ENCODE results near the gene SAFB2. TPM values are rescaled to one million over a fixed set of nuclear protein-coding genes. Genes with fewer than 3 reads are reported as not detected.
A peak's percentile ranks its signal among the peaks of the same experiment; 100 is the strongest.

SAFB2 gene
- total RNA-seq, 4 donors from 2014 or later = 64.0 to 283 (median 124) TPM

GRCh38 chr19:5623397-5624017 is 931 bp upstream of the SAFB2 start:
- Histone ChIP-seq H3K36me3 (peaks cover 0 to 33% (median 9%) of the 10 kb centered on the region in 4 donors), H3K9me3 (no peaks in the 10 kb centered on the region), H3K4me1 (peaks cover 36 to 78% (median 59%) of the 10 kb centered on the region in 4 donors), H3K27ac (peak overlapping the region; percentile 95 to 100 (median 99)), H3K27me3 (no peaks in the 10 kb centered on the region), H3K4me3 (peak overlapping the region; percentile 87 to 99 (median 94))
- intact Hi-C loops (cut with DNase I; ENCODE audit: low total_unique reads) (no loop called here), in situ Hi-C loops (cut with MboI; ENCODE audit: low pct_ligation_motif_present in 1 of 4, low pct_unique_long_range_greater_than_20kb in 1 of 4, low sequenced_read_pairs in 3 of 4) (no loop called here)
- no peak for TF ChIP-seq CTCF (IDR thresholded peaks at IDR 0.05)
- no peak for TF ChIP-seq EP300 (IDR thresholded peaks at IDR 0.05; ENCODE audit: low read depth)
- no peak for TF ChIP-seq POLR2A (IDR thresholded peaks at IDR 0.05)
- TF ChIP-seq POLR2AphosphoS5 (IDR thresholded peaks at IDR 0.05) = no peak
- DNase-seq = peak; percentile 21
- WGBS, 2 donors (ENCODE audit: low coverage in 1 of 2) = 0% methylated on average over 8 to 48 of the region's 50 CpGs

- Histone ChIP-seq H3K4me3 (peak overlapping the region; percentile 87 to 99 (median 98)), H3K36me3 (peaks cover 0 to 21% (median 5%) of the 10 kb centered on the region in 4 donors), H3K27ac (peak overlapping the region; percentile 95 to 100 (median 99)), H3K27me3 (no peaks in the 10 kb centered on the region), H3K4me1 (peaks cover 29 to 65% (median 48%) of the 10 kb centered on the region in 4 donors), H3K9me3 (no peaks in the 10 kb centered on the region)
- in situ Hi-C loops (cut with MboI; ENCODE audit: low pct_ligation_motif_present in 1 of 4, low pct_unique_long_range_greater_than_20kb in 1 of 4, low sequenced_read_pairs in 3 of 4) = no loop called here
- intact Hi-C loops (cut with DNase I; ENCODE audit: low total_unique reads) = no loop called here
- peak; percentile 32 for DNase-seq
- TF ChIP-seq POLR2AphosphoS5 (IDR thresholded peaks at IDR 0.05) (no peak), EP300 (IDR thresholded peaks at IDR 0.05; ENCODE audit: low read depth) (no peak), CTCF (IDR thresholded peaks at IDR 0.05) (no peak), POLR2A (IDR thresholded peaks at IDR 0.05) (no peak)
- 1% methylated on average over 35 of the region's 35 CpGs; no CpG with 5 or more reads in 1 of the 2 donors for WGBS, 2 donors (ENCODE audit: low coverage in 1 of 2)
These were observed 571 bp downstream of the SAFB2 start for GRCh38 chr19:5621945-5622464.

DNA sequence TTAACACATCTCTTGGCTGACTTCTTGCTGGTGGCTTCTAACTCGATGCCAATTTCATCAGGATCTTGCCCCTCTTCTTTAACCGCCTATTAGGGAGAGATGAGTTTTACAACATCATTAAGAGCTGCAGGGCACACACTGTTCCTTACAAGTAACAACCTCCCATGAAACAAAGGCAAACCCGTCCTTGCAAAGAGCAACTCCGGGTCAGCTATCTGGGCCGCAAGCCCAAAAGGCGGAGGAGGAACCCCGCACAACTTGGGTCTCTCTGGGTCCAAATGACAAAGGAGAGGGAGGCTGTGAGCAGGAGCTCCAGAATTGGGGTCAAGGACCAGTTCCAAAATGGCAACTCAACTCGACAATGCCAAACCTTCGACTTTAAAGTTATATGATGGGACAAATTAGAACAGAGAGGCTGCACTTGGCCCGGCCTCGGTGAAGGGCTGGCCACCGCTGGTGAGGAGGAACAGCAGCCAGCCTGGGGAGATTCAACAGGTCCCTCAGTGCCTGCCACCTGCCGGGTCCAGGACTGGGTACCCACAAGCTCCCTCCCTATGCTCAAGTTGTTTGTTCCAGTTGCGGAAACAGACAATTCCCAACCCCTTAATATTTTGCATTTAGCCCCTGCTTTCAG is 1.1 kb downstream of the SAFB2 start:
- peak overlapping the region; percentile 87 to 99 (median 98) for H3K4me3 ChIP-seq
- peak overlapping the region; percentile 95 to 100 (median 99) for H3K27ac ChIP-seq
- peaks cover 0 to 16% (median 2%) of the 10 kb centered on the region in 4 donors for H3K36me3 ChIP-seq
- peaks cover 28 to 60% (median 45%) of the 10 kb centered on the region in 4 donors for H3K4me1 ChIP-seq
- H3K27me3 ChIP-seq = no peaks in the 10 kb centered on the region
- 22% methylated on average over 12 of the region's 14 CpGs; no CpG with 5 or more reads in 1 of the 2 donors for WGBS, 2 donors (ENCODE audit: low coverage in 1 of 2)
- intact Hi-C loops (cut with DNase I; ENCODE audit: low total_unique reads) (no loop called here), in situ Hi-C loops (cut with MboI; ENCODE audit: low pct_ligation_motif_present in 1 of 4, low pct_unique_long_range_greater_than_20kb in 1 of 4, low sequenced_read_pairs in 3 of 4) (no loop called here)
- TF ChIP-seq CTCF (IDR thresholded peaks at IDR 0.05) (no peak), POLR2AphosphoS5 (IDR thresholded peaks at IDR 0.05) (peak in 1 of 3 donors; percentile 23), POLR2A (IDR thresholded peaks at IDR 0.05) (no peak)
- peak; percentile 18 for DNase-seq
- H3K9me3 ChIP-seq = no peaks in the 10 kb centered on the region

DNA sequence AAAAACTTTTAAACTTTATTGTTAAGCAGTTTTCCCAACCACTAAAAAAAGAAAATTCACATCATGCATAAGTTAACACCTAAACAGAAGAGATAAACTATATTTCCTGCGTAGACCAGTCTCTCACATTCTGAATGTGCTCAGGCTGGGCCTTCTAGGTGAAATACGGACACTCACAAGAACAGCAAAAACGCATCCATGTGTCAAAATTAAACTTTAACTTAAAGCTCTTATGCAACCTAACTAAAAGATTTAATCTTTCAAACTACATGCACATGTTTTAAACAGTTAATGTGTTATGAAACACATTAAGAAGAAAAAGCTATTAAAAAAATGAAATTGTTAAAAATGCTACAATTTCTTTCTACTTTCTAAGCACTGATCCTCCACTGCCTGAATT is 2.6 kb downstream of the SAFB2 start:
- Histone ChIP-seq H3K36me3 (peaks cover 0 to 22% (median 8%) of the 10 kb centered on the region in 4 donors), H3K4me3 (peak overlapping the region in 1 of 4 donors; percentile 99), H3K9me3 (no peaks in the 10 kb centered on the region), H3K4me1 (peaks cover 15 to 45% (median 34%) of the 10 kb centered on the region in 4 donors), H3K27me3 (no peaks in the 10 kb centered on the region), H3K27ac (no peak overlapping the region)
- in situ Hi-C loops (cut with MboI; ENCODE audit: low pct_ligation_motif_present in 1 of 4, low pct_unique_long_range_greater_than_20kb in 1 of 4, low sequenced_read_pairs in 3 of 4) = no loop called here
- no peak for DNase-seq
- intact Hi-C loops (cut with DNase I; ENCODE audit: low total_unique reads) = no loop called here
- TF ChIP-seq POLR2AphosphoS5 (IDR thresholded peaks at IDR 0.05) = no peak
- no peak for TF ChIP-seq POLR2A (IDR thresholded peaks at IDR 0.05)
- no peak for TF ChIP-seq EP300 (IDR thresholded peaks at IDR 0.05; ENCODE audit: low read depth)
- no peak for TF ChIP-seq CTCF (IDR thresholded peaks at IDR 0.05)
- 70 to 77% methylated on average over 3 of the region's 3 CpGs for WGBS, 2 donors (ENCODE audit: low coverage in 1 of 2)
